Left cardiac atrium (tissue), 4 donors: Measurements from ENCODE around the gene VCY1B. TPM values are rescaled to one million over a fixed set of nuclear protein-coding genes. Genes with fewer than 3 reads are reported as not detected.
"Not testable (repeated sequence)": the region's sequence is repeated elsewhere in the genome, so short reads cannot be mapped to it uniquely, and the experiment has no call there.

Source experiments
- ATAC-seq, 2 donors: fragments of 200-7000 bp; cut with Tn5 transposase; one replicate each; pipeline ENCODE4 v1.9.1; 2020; ENCODE audit warnings: mild to moderate bottlenecking in 2 of 2, moderate library complexity in 2 of 2
- DNase-seq: peaks from one replicate; pipeline ENCODE4 v3.0.0-alpha.2; 2020
- intact Hi-C, 2 donors: fragments of 100-400 bp; cut with DNase I; formaldehyde crosslinking; loops; one replicate each; pipeline versions ENCODE4 v1.14.1 to v1.15.1; 2022 to 2023
- long read RNA-seq: library from polyadenylated mRNA; unstranded; transcript quantifications from one replicate; pipeline ENCODE4 v2.0.0, GENCODE V29; 2021
- total RNA-seq, 2 donors: library from RNA; stranded (reverse); fragmentation: NEBNext Ultra II Directional; extraction: Animal tissue kit (Norgen Biotek cat#: 25700); gene quantifications; one replicate each; pipeline ENCODE4 v1.2.1, GENCODE V29; 2021
- donor health status: DM: no; HTN: yes; CAD: no.
- donor health status: DM: no; HTN: yes; CAD: no; lungs with severe emphysema.
- donor health status: DM: yes; HTN: yes; CAD: no.
- donor health status: Dilated cardiomyopathy.

VCY1B gene
- total RNA-seq, result not detected
- long read RNA-seq, result 0 reads

GRCh38 chrY:14055927-14056326 lies at the start of gene VCY1B:
TSS of gene VCY1B (plus strand) at chrY:14056227. CDS start at chrY:14056290, 63 bp downstream.
- DNase-seq, intact Hi-C loops: not testable (repeated sequence)

GRCh38 chrY:14011916-14012315 lies 44.1 kb upstream of the VCY1B start:
- intact Hi-C loops, ATAC-seq, DNase-seq: not testable (repeated sequence)

More at GRCh38 chrY:14055927-14056326, at the start of gene VCY1B:
- not testable (repeated sequence) for ATAC-seq

GRCh38 chrY:14030395-14030794 lies 25.6 kb upstream of the VCY1B start:
- ATAC-seq, intact Hi-C loops, DNase-seq: not testable (repeated sequence)

- no peak for DNase-seq
- intact Hi-C loops, result no loop called here
- ATAC-seq, result no peak
Measured at GRCh38 chrY:14085877-14086276, 29.9 kb downstream of the VCY1B start.

Other genes starting within 250 kb of the VCY1B start
- not detected for gene VCY, start 69.8 kb upstream of the VCY1B start, total RNA-seq